Kidney glomerular epithelial cell (primary cell): ENCODE data around the gene NTM.

Experiments used
- DNase-seq: peaks from one replicate; lab custom pipeline; 2025; lab: John Stamatoyannopoulos, UW

The NTM gene

GRCh38 chr11:131767421-131767820, 397.0 kb downstream of the NTM start:
- no peak for DNase-seq

- DNase-seq, result no peak
These were observed 400.4 kb downstream of the NTM start for GRCh38 chr11:131770801-131771200.

- DNase-seq, result no peak
These were observed 401.1 kb downstream of the NTM start for GRCh38 chr11:131771471-131771870.

- no peak for DNase-seq
These were observed 403.2 kb downstream of the NTM start for GRCh38 chr11:131773626-131774025.

GRCh38 chr11:131776211-131776610, 405.8 kb downstream of the NTM start:
- no peak for DNase-seq

GRCh38 chr11:131785801-131786200, 415.4 kb downstream of the NTM start:
- DNase-seq, result no peak

GRCh38 chr11:131787119-131787518, 416.7 kb downstream of the NTM start:
- DNase-seq, result no peak

DNA sequence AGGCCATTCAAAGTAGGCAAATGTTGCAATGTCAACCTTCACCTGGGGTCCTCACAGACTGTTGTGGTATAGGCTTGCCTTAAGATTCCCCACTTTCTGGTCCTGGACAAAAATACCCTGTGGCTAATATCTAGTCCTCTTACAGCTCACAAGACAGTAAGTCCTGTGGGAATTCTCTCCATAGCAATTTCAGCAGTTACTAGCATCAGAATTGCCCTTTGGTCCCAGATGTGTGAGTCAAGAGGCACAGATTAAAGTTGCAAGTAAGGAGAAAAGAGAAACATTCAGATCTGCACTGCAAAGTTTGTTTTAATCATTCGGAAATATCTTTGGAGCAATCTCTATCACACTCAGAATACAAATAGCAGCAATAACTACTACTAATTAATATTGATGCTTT, 420.2 kb downstream of the NTM start:
- DNase-seq, result no peak

DNA sequence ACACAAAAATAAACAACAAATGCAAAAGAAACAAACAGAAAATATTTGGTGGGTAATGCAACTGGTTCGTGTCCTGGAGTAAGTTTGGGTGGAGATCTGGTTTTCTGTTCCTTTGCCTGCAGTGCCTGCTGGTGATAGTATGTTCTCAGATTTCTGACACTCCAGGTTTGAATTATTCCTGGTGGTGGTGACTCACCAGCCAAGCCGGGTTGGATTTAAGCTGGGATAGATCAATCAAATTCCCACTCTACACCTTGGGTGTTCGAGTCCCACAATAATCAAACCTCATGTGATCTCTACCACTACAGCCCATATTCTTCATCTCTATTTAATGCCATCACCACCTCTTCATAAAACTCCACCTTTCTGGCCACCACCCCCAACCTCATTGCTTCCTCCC, 421.8 kb downstream of the NTM start:
- no peak for DNase-seq

GRCh38 chr11:131796089-131796488, 425.7 kb downstream of the NTM start:
- no peak for DNase-seq

GRCh38 chr11:131796541-131796940, 426.1 kb downstream of the NTM start:
- DNase-seq, result no peak

DNA sequence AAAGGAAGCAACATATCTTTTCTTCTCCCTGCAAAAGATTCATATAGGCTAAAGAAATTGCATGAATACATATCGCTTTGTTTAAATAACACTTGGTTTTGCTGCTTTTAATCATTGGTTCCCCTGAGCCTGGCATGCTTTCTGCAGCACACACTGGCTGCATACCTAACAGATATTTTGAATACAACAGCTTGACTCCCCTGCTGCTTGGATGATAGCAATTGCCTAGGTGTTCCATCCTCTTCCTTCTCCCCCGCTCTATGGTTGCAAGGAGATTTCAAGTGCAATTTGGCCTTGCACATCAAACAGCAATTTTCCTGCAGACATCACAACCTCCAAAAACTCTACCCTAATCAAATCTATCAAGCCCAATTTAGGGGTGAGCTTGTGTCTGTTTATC, 430.0 kb downstream of the NTM start:
- no peak for DNase-seq

GRCh38 chr11:131802440-131803115, 432.2 kb downstream of the NTM start:
- DNase-seq, result no peak

DNA sequence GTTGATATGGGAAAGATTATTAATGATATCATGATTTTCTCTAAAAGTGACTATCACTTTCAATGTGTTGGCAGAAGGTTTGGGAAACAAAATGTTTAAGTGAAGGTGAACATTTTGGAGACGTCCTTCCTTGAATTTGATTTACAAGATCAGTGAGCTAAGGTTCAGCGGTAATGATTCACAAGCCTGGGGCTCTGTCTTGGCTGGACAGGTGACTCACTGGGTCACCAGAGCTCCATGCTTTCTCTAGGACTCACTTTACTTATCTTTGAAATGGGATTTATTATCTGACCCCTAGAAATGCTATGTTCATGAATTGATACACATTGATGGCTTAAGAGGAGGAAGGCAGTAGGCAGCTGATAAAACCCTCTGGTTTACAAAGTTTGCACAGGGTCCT, 437.5 kb downstream of the NTM start:
- no peak for DNase-seq

GRCh38 chr11:131808470-131808869, 438.1 kb downstream of the NTM start:
- DNase-seq, result no peak

DNA sequence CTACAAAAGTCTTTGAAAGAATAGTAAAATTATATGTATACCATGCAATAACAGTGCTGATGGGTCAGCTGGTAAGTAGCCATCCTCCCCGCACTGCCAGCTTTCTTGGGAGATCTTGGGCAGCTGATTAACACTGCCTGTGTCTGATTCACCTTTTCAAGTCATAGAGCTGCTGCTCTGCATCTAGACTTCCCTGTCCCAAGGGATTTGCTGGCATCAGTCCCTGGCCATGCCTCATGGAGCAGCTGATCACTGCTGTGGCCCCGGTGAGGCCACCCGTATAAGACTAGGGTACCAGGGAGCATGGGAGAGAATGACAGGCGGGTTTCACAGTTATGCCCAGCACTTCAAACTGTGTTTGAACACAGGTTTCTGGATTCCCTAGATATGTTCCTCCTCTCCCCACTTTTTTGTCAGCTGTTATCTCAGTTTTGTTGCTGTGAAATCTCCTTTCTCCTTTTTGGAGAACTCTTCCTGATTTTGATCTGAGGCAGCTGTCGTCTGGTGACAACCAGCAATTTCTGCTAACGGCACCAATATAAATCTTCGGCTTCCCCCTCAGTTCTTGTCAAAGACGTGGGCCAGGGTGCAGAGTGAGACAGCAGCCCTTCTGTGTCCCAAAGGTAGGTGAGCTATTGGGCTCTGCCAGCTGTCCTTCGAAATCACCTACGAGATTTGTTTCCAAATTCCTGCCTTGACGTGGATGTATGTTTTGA, 438.9 kb downstream of the NTM start:
- DNase-seq, result no peak

GRCh38 chr11:131810541-131810940, 440.1 kb downstream of the NTM start:
- DNase-seq, result no peak

- peak; percentile 7 for DNase-seq
These were observed 441.0 kb downstream of the NTM start for GRCh38 chr11:131811383-131811782.

DNA sequence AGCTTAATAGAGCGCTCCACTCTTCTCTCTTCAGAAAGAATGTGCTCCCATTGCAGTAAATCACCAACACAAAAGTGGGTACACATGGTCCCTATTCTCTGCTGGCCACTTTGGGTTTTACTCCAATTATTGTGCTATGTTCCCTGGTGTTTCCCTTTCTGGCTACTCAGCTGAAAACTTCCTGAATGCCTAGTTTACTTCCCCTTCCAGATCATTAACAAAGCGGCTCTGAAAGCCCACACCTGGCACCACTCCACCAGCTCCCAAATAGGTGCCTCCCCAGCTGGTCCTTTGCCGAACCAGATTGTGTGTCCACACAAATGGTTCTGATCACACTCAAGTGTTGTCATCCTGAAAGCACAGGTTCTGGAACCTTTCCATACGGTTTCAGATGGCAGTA, 443.7 kb downstream of the NTM start:
- DNase-seq, result no peak

DNA sequence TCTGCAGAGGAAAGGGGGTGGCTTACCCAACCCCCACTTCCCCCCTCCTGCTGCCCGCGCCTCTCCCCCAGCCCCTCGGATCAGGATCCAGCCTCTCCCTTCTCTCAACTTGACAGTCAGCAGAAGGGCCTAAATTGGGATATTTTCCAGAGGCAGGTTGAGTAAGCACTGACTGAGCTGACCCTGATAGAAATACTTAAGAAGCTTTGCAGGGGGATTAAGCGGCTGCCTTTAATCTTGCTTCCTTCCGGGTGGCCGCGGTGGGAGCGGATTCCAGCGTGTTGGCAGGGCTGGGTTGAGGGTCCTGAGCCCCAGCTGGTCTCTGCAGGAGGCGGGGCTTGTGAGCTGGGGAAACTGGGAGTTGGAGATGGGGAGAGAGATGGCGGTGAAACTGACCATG, 445.2 kb downstream of the NTM start:
- no peak for DNase-seq

GRCh38 chr11:131816051-131816450, 445.6 kb downstream of the NTM start:
- DNase-seq, result no peak

- no peak for DNase-seq
These were observed 447.3 kb downstream of the NTM start for GRCh38 chr11:131817687-131818188.

DNA sequence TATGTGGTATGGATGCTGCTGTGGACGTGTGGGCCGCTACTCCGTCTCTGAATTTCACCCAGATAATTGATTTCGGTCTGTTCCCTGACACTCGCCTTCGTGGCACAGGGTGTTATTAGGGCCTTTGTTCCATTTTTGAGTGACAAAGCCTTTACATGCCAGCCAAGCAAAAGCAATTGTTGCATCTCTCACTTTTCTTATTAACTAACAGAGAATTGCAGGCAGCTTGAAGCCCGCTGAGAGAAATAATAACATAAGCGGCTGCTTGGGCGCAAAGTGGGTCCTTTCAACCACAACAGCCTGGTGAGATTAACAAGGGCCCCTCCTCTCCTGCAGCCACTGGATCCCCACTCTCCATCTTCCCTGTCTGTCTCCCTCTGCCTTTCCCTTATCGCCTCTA, 449.4 kb downstream of the NTM start:
- no peak for DNase-seq

GRCh38 chr11:131822506-131822905, 452.1 kb downstream of the NTM start:
- DNase-seq, result no peak
